Esophagus muscularis mucosa (tissue), 4 donors: ENCODE measurements around the gene PPP1R3A.

ENCODE experiments used
- CTCF ChIP-seq, 3 experiments: fragments of 200-600 bp in 2 of 3; fragments of 450-650 bp in 1 of 3; sonication (generic) in 2 of 3; IDR thresholded peaks; one replicate each; pipeline ENCODE4 v1.5.1; 2017 to 2019; ENCODE audit warnings: antibody characterized with exemption in 3 of 3, mild to moderate bottlenecking in 2 of 3, moderate library complexity in 1 of 3
- EP300 ChIP-seq: sonication (generic); formaldehyde crosslinking; IDR thresholded peaks from one replicate; pipeline ENCODE4 v1.6.1; 2017; ENCODE audit warnings: antibody characterized with exemption
- POLR2A ChIP-seq: fragments of 450-650 bp; IDR thresholded peaks from one replicate; pipeline ENCODE4 v1.6.1; 2017; ENCODE audit warnings: antibody characterized with exemption, moderate library complexity, mild to moderate bottlenecking, low read depth
- POLR2AphosphoS5 ChIP-seq, 2 donors: sonication (generic); formaldehyde crosslinking; IDR thresholded peaks; one replicate each; pipeline ENCODE4 v1.6.1; 2017; ENCODE audit warnings: antibody characterized with exemption in 2 of 2

GRCh38 chr7:113883096-113883495 lies 35.7 kb downstream of the PPP1R3A start:
- no peak for TF ChIP-seq CTCF (IDR thresholded peaks at IDR 0.05)
- no peak for TF ChIP-seq POLR2A
- TF ChIP-seq POLR2AphosphoS5 (IDR thresholded peaks at IDR 0.05) = no peak
- no peak for TF ChIP-seq EP300
